T-helper 9 cell (primary cell): ENCODE results near the gene SLC18A2.
"Not testable (repeated sequence)": the region's sequence is repeated elsewhere in the genome, so short reads cannot be mapped to it uniquely, and the experiment has no call there.

Experiments
- DNase-seq: peaks from one replicate; pipeline ENCODE4 v3.0.0-alpha.2; 2020

SLC18A2 gene

DNA sequence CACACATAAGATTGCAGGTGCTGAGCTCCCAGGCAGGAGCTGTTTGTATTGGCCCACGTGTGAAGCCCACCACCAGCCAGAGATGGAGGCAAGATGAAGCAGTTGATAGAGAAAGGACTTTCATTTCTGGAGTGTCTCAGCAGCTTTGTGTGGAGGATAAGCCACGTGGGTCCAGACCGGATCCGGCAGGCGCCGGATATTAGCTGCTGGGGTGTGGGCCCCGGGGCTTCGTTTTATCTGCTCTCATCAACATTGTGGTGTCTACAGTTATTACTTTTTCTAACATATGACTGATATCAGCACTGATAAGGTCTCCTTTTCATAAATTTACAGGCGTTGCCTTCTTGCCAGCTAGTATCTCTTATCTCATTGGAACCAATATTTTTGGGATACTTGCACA lies 25.5 kb downstream of the SLC18A2 start:
- DNase-seq = no peak

DNA sequence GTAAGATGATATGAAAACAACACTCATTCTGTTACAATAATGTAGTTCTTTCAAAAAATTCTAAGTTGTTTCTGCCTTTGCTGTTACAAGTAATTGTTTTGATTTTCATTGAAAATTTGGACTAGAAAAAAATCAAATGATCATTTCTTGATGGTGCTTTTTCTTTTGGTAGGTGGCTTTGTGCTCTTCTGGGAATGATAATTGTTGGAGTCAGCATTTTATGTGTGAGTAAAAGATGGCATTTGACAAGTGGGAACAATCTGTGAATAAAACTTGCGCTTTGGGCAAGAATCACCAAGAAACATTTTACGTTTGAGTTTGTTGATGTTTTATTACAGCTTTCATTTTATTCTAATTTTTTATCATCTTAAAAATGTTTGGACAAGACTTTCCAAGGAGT lies 25.9 kb downstream of the SLC18A2 start:
- DNase-seq = no peak

DNA sequence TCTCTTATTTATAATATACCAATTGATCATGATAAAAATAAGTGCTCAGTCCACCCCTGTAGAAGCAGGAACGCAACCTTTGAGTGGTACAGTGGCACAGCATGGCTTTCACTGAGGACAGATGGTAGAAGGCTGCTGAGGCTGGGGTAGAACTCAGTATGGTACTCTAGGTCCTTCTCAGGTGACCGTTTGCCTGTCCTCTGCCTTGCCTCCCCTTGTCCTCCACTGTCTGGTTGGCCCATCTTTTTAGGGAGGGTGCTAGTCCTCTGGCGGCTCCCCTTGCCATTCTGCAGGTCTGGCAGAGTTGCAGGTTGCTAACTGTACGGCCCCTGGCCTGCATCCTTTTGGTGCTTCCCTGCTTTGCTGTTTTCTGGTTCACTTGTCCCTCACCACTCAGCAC lies 27.3 kb downstream of the SLC18A2 start:
- DNase-seq = no peak

DNA sequence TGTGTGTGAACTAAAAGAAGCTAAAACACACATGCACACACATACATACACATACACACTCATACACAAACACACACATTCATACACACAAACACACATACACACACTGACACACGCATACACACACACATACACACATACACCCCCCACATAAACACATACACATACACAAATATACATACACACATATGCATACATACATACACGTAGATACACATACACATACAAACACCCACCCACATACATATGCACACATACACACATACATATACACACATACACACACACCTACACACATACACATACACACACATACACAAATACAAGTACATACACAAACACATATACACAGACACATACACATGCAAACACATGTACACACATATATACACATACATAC lies 28.0 kb downstream of the SLC18A2 start:
- DNase-seq = no peak

DNA sequence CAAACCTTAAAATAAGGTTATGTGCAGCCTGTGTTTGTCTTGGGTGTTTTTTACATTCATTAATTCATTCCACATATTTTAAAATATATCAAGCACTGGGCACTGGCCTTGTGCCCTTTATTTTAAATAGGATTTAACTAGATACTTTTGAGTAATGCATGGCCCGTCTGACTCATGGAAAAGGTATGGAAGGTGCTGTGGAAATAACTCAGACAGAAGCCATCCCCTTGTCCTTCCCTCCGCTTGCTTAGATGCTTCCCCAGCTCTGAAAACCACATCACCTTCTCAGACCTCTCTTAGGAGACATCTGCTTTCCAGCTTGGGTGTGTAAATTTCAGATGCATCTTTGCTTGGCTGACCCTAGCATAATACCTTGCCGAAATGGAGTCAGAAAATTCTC lies 30.5 kb downstream of the SLC18A2 start:
- no peak for DNase-seq

DNA sequence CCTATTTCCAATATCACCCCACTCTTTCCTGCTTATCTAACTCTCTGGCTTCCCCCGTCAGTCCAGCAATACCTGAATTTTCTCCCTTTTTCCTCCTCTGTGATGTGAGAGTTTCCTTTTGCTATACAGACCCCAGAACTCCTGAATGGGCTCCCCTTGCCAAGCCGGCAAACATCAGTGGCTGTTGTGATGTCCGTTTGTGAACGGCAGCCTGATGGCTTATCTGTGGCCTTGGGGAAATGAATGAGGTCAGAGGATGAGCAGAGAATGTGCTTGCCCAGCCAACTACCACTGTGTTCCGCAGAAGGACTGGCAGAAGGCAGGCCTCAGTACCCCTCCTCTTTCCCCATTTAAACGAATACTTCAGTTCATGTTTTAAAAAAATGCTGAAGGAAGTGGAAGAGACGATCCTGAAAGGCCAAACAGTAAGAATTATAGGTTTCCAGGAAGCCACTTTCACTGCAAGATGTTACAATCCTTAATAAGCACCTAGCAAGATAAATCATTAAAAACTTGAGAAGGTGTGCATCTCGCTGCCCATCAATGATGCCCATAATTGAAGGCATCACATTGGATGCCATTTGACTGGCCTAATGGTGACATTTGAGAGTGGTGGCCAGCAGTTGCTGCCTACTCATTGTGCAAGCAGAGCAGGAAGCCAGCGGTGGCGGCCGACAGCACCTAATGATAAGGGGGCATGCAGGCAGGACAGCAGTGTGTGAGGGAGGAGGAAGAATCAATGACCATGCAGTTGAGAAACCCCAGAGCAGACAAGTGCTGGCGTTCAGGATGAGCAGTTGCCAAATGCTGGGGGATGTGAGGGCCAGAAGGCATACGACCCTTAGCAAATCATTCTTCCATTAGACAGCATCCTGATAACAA lies 31.5 kb downstream of the SLC18A2 start:
- no peak for DNase-seq

DNA sequence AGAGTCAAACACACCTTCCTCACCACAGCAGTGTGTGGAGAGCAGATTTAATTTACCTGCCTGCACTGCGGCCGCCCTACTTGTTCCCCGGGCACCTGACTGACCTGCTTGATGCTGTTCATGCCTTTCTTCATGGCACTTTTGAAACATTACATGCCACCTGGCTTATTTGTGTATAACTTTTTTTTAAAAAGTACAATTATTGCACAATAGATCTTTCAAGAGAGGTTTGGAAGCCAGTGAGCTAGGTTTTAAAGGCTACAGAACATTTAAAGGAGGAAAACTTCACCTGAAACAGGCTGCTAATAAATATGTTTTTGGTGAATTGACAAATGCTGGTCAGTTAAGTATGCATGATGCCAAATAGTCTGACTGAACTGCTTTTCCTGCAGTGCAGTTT lies 33.1 kb downstream of the SLC18A2 start:
- DNase-seq = no peak

DNA sequence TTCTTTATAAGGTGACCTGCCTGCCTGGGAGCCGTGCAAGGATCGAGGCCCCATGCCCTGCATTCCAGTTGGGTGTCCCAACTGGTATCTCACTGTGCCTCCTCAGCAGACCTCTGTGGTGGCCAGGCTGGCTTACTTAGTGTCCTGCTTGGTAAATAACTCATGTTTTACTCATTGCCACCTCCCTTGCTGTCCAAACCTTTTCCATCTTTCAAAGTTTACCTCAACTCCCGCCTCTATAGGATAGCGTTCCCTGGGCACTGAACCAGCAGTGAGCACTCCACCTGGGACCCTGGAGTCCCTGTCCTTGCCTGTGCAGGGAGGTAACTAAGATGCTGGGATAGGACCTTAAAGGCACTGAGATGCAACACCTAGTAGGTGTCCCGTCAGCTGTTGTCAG lies 33.6 kb downstream of the SLC18A2 start:
- no peak for DNase-seq

DNA sequence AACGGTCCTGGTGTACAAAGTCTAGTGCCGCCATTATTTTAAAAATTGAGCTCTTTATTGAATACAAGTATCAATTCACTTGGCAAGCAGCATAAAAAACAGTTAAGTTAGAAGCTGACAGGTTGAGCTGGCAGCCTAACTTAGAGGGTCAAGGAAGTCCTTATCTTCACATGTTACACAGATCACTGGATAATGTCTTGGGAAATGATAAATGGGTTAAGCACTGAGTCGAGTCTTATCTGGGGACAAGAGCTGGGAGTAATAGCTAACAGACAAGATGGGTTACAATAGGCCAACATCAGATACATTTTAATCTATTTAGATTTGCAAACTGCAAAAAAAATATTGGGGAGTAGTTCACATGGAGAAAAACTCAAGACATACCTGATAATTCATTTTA lies 34.2 kb downstream of the SLC18A2 start:
- DNase-seq = no peak

DNA sequence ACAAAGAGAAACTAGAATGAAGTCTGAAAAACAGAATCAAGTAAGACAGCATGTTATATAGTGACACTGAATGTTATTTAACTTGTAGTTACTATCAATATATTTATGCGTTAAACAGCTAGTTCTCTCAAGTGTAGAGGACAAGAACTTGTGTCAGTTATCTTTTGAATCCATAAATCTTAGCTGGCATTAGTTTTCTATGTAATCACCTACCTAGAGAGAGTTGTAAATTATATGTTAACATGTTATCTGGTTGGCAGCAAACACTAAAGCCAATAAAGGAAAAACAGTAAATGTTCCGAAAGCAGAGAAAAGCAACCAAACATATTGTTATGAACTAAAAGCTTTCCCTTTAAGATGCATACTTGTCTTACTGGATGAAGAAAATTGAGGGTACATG lies 36.8 kb downstream of the SLC18A2 start:
- DNase-seq = no peak

DNA sequence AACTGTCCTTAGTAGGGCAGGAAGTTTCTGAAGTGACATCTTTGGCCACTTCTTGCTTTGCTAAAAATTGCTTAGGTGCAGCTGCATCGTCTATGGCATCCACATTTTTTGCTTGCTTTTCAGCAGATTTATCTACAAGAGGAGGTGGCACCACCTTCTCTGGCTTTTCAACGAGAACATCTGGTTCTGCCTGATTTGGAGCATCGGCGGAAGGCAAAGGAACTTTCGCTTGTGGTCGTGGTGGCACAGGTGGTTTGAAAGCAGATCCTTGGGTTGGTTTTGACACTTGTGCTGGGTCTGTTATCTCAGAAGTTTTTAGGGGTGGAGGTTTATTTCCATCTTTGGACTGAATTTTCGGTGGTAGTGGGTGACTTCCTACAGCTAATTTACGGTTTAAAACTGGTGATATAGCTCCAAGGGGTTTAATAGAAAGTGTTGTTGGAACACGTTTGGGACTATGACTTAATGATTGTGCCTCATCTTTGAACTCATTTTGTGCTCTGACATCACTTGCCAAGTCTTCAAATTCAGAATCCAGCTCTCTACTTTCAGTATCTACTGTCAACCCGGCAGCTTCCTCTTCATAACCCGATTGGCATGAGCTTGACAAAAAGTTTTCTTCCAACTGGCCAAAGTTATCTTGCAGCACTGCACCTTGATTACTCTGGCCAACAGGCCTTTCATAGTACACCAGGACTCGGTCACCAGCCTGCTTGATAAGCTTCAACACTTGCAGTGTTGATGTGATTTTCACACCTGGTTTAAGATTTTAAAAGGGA lies 44.0 kb downstream of the SLC18A2 start:
- DNase-seq = no peak

DNA sequence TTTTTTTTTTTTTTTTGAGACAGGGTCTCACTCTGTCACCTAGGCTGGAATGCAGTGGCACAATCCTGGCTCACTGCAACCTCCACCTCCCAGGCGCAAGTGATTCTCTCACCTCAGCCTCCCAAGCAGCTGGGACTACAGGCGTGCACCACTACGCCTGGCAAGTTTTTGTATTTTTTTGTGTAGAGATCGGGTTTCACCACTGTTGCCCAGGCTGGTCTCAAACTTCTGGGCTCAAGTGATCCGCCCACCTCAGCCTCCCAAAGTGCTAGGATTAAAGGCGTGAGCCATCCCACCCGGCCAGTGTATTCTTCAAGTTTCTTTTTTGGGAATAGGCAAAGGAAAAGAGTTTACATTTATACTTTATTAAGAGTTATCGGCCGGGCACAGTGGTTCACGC lies 50.0 kb downstream of the SLC18A2 start:
- not testable (repeated sequence) for DNase-seq

DNA sequence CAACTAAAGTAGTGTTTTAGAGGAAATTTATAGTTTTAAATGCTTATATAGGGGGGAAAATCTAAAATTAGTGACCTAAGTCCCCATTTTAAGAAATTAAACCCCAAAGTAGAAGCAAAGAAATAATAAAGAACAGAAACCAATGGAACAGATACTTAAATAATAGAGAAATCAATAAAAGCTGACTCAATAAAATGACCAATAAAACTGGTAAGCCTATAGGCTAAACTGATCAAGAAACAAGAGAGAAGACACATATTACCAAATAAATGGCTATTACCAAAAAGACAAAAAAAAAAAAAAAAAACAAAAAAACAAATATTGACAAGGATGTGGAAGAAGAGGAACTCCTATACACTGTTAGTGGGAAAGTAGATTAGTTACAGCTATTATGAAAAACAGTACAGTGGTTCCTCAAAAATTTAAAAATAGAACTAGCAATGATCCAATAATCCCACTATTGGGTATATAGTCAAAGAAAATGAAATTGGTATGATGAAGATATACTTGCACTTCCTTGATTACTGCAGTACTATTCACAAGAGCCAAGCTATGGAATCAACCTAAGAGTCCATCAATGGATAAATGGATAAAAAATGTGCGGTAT lies 53.2 kb downstream of the SLC18A2 start:
- no peak for DNase-seq

DNA sequence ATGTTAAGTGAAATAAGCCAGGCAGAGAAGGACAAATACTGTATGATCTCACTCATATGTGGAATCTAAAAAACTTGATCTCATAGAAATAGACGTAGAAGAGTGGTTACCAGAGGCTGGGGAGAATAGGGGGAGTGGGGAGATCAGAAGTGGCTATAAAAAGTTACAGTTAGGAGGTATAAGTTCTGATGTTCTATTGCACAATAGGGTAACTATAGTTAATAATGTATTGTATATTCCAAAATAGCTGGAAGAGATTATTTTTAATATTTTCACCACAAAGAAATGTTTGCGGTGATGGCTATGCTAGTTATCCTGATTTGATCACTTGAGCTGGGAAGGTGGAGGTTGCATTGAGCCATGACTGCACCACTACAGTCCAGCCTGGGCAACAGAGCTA lies 53.8 kb downstream of the SLC18A2 start:
- DNase-seq = no peak

DNA sequence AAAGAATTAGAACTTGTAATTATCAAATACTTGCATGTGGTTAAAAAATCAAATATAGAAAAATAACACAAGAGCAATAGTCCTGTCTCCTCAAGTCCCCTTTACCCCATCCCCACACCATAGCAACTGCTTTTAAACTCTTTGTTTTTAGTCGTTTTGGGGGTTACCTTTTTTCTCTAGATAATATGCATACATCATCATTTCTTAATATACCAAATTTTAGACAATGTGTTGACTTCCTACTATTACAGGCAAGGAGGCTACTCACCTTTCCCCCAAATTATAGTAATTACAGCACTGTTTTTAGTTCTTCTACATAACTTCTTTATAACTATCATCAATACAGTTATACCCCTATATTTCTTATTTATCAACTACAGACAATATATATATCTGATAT lies 57.3 kb downstream of the SLC18A2 start:
- DNase-seq = no peak

DNA sequence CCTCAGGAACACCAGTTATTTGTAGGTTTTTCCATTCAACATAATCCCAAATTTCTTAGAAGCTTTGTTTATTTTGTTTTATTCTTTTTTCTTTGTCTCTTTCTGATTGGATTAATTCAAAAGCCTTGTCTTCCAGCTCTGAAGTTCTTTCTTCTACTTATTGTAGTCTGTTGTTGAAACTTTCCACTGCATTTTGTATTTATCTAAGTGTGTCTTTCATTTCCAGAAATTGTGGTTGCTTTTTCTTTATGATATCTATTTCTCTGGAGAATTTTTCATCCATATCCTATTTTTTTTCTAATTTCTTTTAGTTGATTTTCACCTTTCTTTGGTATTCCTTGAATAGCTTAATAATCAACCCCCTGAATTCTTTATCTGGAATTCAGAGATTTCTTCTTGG lies 58.5 kb downstream of the SLC18A2 start:
- no peak for DNase-seq

DNA sequence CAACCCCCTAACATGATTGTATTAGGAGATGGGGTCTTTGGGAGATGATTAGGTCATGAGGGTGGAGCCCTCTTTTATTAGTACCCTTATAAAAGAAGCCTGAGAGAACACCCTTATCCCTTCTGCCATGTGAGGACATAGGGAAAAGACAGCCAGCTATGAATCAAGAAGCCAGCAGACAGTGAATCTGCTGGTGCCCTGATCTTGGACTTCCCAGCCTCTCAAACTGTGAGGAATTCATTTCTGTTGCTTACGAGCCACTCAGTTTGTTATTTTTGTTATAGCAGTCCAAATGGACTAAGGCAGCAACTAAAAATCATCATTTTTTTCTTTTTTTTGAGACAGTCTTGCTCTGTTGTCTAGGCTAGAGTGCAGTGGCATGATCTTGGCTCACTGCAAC lies 59.8 kb downstream of the SLC18A2 start:
- no peak for DNase-seq

DNA sequence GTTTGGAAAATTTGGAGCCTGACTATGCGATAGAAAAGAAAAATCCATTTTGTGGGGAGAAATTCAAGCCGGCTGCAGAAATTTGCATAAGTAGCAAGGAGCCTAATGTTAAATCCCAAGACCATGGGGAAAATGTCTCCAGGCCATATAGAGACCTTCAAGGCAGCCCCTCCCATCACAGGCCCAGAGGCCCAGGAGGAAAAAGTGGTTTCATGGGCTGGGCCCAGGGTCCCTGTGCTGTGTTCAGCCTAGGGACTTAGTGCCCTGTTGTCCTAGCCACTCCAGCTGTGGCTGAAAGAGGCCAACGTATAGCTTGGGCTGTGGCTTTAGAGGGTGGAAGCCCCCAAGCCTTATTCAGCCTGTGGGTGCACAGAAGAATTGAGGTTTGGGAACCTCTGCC lies 62.5 kb downstream of the SLC18A2 start:
- DNase-seq = not testable (repeated sequence)

DNA sequence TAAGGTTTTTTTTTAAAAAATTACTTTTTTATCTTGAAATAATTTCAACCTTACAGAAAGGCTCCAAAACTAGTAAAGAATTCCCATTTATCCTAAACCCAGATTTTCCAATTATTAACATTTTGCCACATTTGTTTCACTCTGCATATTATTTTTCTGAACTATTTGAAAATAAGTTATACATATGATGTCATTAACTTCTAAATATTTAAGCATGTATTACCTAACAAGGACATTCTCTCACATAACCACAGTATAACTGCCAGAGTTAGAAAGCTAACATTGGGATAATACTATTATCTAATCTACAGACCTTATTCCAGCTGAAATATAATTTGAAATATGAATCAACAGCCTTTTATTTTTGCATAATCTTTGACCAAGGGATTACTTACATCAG lies 65.8 kb downstream of the SLC18A2 start:
- no peak for DNase-seq

DNA sequence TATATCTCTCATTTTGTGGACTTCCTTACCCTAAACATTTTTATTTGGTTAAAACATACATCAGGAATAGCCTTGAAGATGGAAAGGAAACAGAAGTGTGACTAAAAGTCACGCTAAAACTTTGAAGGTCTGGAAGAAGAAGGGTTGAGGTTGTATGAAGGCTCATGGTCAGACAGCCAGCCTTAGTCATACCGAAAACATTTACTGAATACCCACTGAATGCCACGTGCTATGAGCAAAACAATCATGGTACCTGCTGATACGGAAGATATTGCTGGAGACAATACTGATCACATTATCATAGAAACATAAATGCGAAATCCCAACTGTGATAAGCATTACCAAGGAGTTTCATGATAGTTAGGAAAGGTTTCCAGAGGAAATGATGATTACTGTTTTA lies 70.3 kb downstream of the SLC18A2 start:
- no peak for DNase-seq

DNA sequence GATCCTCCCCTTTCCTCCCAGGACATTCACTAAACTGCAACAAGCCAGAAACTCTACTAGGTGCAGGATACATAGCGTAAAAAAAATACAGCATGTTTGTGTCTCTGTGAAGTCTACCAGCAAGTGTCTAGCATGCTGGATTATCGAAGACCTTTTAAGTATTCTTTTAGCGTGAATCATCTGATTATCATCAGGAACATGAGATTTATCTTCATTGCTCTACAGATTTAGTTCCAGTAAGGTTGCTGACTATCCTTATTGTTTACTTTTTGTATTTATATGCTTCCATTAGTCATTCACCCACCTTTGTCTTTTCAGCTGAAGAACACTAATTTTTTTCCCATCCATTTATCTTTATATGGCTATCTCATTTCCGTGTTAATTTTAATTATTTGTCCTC lies 71.5 kb downstream of the SLC18A2 start:
- DNase-seq = no peak

DNA sequence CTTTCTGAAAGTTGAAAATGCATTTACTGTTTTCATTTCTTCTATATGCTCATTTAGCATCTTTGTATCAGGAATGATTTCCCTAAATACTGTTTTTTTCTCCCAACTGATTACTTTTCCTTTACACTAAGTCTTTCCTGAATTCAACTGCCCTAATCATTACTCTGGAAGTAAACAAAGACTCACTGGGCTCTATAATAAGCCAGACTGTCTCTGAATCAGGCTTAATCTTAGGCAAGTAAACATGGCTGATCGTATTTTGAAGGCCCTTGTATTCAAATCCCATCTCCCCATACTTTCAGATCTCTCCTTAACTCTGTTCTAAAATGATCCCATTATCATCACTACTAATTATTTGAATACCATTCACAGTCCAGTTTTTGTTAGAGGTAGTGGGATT lies 72.7 kb downstream of the SLC18A2 start:
- DNase-seq = no peak

DNA sequence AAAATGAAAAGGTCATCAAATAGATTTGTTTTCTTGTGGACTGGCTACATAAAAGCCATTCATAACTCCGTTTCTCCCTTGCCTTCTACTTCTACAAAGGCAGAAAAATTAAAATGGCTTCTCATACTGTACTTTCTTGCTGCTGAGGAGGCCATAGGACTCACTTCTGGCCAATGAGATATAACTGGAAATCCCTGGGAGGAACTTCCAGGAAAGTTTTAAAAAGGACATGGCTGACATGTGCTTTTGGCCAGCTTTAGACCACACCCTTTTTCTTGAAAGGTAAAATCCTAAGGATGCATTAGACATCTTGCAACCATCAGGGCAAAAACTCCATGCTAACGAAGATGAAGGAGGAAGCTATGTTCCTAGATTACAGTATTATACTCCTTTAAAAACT lies 75.8 kb downstream of the SLC18A2 start:
- no peak for DNase-seq

DNA sequence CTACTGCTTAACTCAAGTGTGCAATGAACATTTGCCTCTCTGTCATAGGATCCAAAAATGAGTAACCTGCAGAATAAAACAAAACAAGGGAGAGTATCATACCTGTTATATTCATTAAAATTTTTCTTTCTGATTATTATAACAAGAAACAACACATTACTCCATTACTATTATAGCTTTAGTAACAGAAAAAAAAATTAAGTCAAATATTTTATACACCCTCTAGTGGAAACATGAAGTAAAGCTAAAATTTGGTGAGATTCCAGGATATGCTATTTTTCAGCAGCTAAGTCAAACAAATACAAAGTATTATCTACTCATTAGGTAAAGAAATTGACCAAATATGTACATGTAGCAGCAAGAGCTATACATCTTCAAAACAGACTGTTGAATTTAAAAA lies 78.0 kb downstream of the SLC18A2 start:
- no peak for DNase-seq
